ENCODE measurements around the gene ACACB. TPM values are rescaled to one million over a fixed set of nuclear protein-coding genes. Genes with fewer than 3 reads are reported as not detected.

Gene ACACB
- total RNA-seq, 1 donor from 2014 or later: 130 TPM

- DNase-seq (ENCODE audit: extremely low spot score in 2 of 2): no peak
- Histone ChIP-seq H3K27ac (no peak overlapping the region), H3K4me1 (no peaks in the 10 kb centered on the region), H3K4me3 (no peak overlapping the region), H3K36me3 (peaks cover 0 to 21% of the 10 kb centered on the region in 2 donors), H3K27me3 (no peaks in the 10 kb centered on the region), H3K9me3 (peaks cover 5% of the 10 kb centered on the region)
- TF ChIP-seq POLR2AphosphoS5 (IDR thresholded peaks at IDR 0.05; ENCODE audit: insufficient read depth in 1 of 2, low read depth in 1 of 2): no peak
- TF ChIP-seq POLR2A (IDR thresholded peaks at IDR 0.05): no peak
- TF ChIP-seq CTCF (IDR thresholded peaks at IDR 0.05): no peak
- intact Hi-C loops (cut with DNase I): no loop called here
These were observed 136.4 kb downstream of the ACACB start for GRCh38 chr12:109252799-109253198.

DNA sequence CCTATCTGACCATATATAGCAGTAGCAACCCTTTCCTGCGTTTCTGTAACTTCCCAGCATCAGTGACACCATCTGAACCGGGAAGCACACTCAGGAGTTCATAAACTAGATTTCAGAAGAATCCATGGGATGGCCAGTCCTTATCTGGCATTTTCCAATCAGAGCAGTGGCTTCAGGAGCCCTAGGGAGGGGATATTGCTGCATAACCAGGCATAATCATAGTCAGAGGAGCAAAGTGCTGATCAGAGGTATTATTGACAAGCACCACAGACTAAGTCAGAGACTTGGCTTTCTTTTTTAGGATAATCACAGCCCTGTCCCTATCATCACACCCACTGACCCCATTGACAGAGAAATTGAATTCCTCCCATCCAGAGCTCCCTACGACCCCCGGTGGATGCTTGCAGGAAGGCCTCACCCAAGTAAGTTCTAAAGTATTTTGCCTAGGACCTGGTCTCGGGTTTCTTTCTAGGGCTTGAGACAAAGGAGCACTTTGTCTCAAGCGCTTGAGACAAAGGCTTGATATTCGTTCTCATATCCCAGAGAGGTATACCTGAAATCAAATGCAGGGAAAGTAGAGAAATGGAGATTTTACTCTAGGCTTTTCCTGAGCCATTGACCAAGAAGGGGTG lies 137.6 kb downstream of the ACACB start:
- Histone ChIP-seq H3K27me3 (no peaks in the 10 kb centered on the region), H3K9me3 (peaks cover 5% of the 10 kb centered on the region), H3K27ac (no peak overlapping the region), H3K4me1 (no peaks in the 10 kb centered on the region), H3K4me3 (no peak overlapping the region), H3K36me3 (peaks cover 0 to 26% of the 10 kb centered on the region in 2 donors)
- intact Hi-C loops (cut with DNase I): no loop called here
- no peak for DNase-seq (ENCODE audit: extremely low spot score in 2 of 2)
- no peak for TF ChIP-seq CTCF (IDR thresholded peaks at IDR 0.05)
- TF ChIP-seq POLR2AphosphoS5 (IDR thresholded peaks at IDR 0.05; ENCODE audit: insufficient read depth in 1 of 2, low read depth in 1 of 2): no peak
- no peak for TF ChIP-seq POLR2A (IDR thresholded peaks at IDR 0.05)

DNA sequence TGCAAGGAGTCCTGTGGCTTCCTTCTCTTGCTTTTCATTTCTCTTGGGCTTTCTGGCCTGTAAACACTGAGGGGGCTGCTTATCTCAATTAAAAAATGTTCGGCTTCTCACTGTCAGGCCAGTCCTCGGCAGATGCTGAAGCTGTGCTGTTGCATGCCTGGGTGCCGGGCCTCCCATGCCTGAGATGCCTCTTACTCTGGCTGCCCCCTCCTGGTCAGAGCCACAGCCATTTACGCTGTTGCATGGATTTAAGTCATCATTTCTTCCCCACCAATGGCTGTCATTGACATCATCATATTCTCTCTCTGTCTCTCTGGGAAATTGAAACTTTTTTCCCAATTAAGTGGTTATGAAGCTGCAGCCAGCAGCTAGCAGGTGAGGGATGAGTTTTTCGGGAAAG lies 139.0 kb downstream of the ACACB start:
- no peak for DNase-seq (ENCODE audit: extremely low spot score in 2 of 2)
- intact Hi-C loops (cut with DNase I): no loop called here
- Histone ChIP-seq H3K4me1 (no peaks in the 10 kb centered on the region), H3K27ac (no peak overlapping the region), H3K36me3 (peaks cover 0 to 40% of the 10 kb centered on the region in 2 donors), H3K4me3 (no peak overlapping the region), H3K9me3 (peaks cover 5% of the 10 kb centered on the region), H3K27me3 (no peaks in the 10 kb centered on the region)
- TF ChIP-seq CTCF (IDR thresholded peaks at IDR 0.05) (no peak), POLR2AphosphoS5 (IDR thresholded peaks at IDR 0.05; ENCODE audit: insufficient read depth in 1 of 2, low read depth in 1 of 2) (no peak), POLR2A (IDR thresholded peaks at IDR 0.05) (no peak)

GRCh38 chr12:109256011-109256410 lies 139.6 kb downstream of the ACACB start:
- Histone ChIP-seq H3K4me3 (no peak overlapping the region), H3K27ac (no peak overlapping the region), H3K4me1 (no peaks in the 10 kb centered on the region), H3K9me3 (peaks cover 5% of the 10 kb centered on the region), H3K36me3 (peaks cover 0 to 46% of the 10 kb centered on the region in 2 donors), H3K27me3 (no peaks in the 10 kb centered on the region)
- no peak for DNase-seq (ENCODE audit: extremely low spot score in 2 of 2)
- intact Hi-C loops (cut with DNase I): no loop called here
- no peak for TF ChIP-seq POLR2AphosphoS5 (IDR thresholded peaks at IDR 0.05; ENCODE audit: insufficient read depth in 1 of 2, low read depth in 1 of 2)
- TF ChIP-seq CTCF (IDR thresholded peaks at IDR 0.05): no peak

- H3K9me3 ChIP-seq: peaks cover 5% of the 10 kb centered on the region
- H3K27ac ChIP-seq: no peak overlapping the region
- H3K4me3 ChIP-seq: no peak overlapping the region
- no peaks in the 10 kb centered on the region for H3K4me1 ChIP-seq
- no peak for DNase-seq (ENCODE audit: extremely low spot score in 2 of 2)
- H3K27me3 ChIP-seq: no peaks in the 10 kb centered on the region
- H3K36me3 ChIP-seq: peaks cover 0 to 55% of the 10 kb centered on the region in 2 donors
- TF ChIP-seq CTCF (IDR thresholded peaks at IDR 0.05) (no peak), POLR2AphosphoS5 (IDR thresholded peaks at IDR 0.05; ENCODE audit: insufficient read depth in 1 of 2, low read depth in 1 of 2) (no peak), POLR2A (IDR thresholded peaks at IDR 0.05) (no peak)
- intact Hi-C loops (cut with DNase I): no loop called here
These were observed 141.8 kb downstream of the ACACB start for GRCh38 chr12:109258201-109258600.

Data from vagina (tissue), 2 donors.